Vagina (tissue), 2 donors: ENCODE data around the gene L1CAM.

ENCODE experiments used
- POLR2AphosphoS5 ChIP-seq, 2 donors: sonication (generic); formaldehyde crosslinking; IDR thresholded peaks; one replicate each; pipeline ENCODE4 v1.9.0; 2017; ENCODE audit warnings: antibody characterized with exemption in 2 of 2, mild to moderate bottlenecking in 2 of 2, low read depth in 1 of 2; ENCODE audit not compliant: insufficient read depth in 1 of 2
- TF ChIP-seq, protein P1 (sequence below), 3 experiments: fragments of 450-650 bp in 2 of 3; fragments of 200-600 bp in 1 of 3; sonication (generic) in 1 of 3; IDR thresholded peaks; one replicate each; pipeline ENCODE4 v1.5.1; 2017 to 2019; ENCODE audit warnings: antibody characterized with exemption in 3 of 3, mild to moderate bottlenecking in 2 of 3, moderate library complexity in 2 of 3

GRCh38 chrX:153825042-153825441 is 60.9 kb downstream of the L1CAM start:
- TF ChIP-seq, protein P1, sequence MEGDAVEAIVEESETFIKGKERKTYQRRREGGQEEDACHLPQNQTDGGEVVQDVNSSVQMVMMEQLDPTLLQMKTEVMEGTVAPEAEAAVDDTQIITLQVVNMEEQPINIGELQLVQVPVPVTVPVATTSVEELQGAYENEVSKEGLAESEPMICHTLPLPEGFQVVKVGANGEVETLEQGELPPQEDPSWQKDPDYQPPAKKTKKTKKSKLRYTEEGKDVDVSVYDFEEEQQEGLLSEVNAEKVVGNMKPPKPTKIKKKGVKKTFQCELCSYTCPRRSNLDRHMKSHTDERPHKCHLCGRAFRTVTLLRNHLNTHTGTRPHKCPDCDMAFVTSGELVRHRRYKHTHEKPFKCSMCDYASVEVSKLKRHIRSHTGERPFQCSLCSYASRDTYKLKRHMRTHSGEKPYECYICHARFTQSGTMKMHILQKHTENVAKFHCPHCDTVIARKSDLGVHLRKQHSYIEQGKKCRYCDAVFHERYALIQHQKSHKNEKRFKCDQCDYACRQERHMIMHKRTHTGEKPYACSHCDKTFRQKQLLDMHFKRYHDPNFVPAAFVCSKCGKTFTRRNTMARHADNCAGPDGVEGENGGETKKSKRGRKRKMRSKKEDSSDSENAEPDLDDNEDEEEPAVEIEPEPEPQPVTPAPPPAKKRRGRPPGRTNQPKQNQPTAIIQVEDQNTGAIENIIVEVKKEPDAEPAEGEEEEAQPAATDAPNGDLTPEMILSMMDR (IDR thresholded peaks at IDR 0.05) = no peak
- TF ChIP-seq POLR2AphosphoS5 (IDR thresholded peaks at IDR 0.05; ENCODE audit: insufficient read depth in 1 of 2, low read depth in 1 of 2) = no peak
